Fibroblast of lung (primary cell): ENCODE measurements around the gene SLC22A4.

Experiments used
- EZH2 ChIP-seq: IDR thresholded peaks from 2 replicates; pipeline ENCODE4 v1.5.1; 2012; ENCODE audit warnings: low read length, control low read depth, mild to moderate bottlenecking; ENCODE audit errors: missing control alignments
- TF ChIP-seq, protein P1 (sequence below), 2 donors: IDR thresholded peaks in 1 of 2; conservative IDR thresholded peaks in 1 of 2; 1 replicate in 1 of 2; 2 replicates in 1 of 2; pipeline ENCODE4 v1.5.1; 2011 to 2012; ENCODE audit warnings: low read length in 2 of 2, control low read depth in 1 of 2, inconsistent platforms in 1 of 2, low read depth in 1 of 2, mild to moderate bottlenecking in 1 of 2

- TF ChIP-seq, protein P1, sequence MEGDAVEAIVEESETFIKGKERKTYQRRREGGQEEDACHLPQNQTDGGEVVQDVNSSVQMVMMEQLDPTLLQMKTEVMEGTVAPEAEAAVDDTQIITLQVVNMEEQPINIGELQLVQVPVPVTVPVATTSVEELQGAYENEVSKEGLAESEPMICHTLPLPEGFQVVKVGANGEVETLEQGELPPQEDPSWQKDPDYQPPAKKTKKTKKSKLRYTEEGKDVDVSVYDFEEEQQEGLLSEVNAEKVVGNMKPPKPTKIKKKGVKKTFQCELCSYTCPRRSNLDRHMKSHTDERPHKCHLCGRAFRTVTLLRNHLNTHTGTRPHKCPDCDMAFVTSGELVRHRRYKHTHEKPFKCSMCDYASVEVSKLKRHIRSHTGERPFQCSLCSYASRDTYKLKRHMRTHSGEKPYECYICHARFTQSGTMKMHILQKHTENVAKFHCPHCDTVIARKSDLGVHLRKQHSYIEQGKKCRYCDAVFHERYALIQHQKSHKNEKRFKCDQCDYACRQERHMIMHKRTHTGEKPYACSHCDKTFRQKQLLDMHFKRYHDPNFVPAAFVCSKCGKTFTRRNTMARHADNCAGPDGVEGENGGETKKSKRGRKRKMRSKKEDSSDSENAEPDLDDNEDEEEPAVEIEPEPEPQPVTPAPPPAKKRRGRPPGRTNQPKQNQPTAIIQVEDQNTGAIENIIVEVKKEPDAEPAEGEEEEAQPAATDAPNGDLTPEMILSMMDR (conservative IDR thresholded peaks at IDR 0.05 in 1 of 2, IDR thresholded peaks at IDR 0.05 in 1 of 2; ENCODE audit: low read depth in 1 of 2, low read length in 2 of 2): no peak
- no peak for TF ChIP-seq EZH2
Observed at GRCh38 chr5:132391247-132391646, 97.1 kb downstream of the SLC22A4 start.
